HG02943 (cell line): Measurements from ENCODE around the gene STAP2.
"Not testable (repeated sequence)": the region's sequence is repeated elsewhere in the genome, so short reads cannot be mapped to it uniquely, and the experiment has no call there.

ENCODE experiments used
- ATAC-seq: cut with Tn5 transposase; IDR thresholded peaks from one replicate; pipeline ENCODE4 v1.9.1; 2021; ENCODE audit warnings: mild to moderate bottlenecking, low read depth, moderate library complexity; ENCODE audit not compliant: unreplicated experiment

Gene STAP2

DNA sequence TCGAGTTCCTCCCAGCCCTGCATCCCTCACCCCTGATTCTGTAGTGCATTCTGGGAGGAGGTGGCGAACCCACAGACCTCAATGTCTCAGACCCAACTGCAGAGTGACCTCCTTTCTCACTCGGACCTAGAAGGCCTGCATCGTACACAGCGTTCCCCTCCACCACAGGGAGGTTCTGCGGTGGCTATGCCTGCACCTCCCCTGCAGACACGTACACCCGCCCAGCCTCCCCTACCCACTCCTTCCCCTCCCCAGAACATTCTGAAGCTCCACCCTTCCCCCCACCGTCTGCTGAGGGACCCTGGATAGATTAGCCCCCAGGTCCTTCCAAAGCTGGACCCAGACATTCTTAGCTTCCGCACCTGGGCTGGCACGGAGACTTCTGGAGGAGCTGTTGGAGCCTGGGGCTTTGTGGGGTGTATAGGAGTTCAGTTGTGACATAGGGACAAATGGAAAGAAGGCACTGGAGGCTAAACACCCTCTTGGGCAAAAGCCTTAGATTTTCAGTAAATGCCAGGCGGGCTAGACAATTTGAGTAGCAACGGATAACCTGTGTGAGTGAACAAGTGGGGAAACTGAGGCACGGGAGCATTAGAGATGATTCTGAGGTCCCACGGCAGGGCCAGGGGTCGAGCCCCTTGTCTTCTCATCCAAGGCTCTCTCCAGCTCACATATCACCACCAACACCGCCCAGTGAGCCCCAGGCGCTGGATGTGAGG lies 34.6 kb downstream of the STAP2 start:
- no peak for ATAC-seq

DNA sequence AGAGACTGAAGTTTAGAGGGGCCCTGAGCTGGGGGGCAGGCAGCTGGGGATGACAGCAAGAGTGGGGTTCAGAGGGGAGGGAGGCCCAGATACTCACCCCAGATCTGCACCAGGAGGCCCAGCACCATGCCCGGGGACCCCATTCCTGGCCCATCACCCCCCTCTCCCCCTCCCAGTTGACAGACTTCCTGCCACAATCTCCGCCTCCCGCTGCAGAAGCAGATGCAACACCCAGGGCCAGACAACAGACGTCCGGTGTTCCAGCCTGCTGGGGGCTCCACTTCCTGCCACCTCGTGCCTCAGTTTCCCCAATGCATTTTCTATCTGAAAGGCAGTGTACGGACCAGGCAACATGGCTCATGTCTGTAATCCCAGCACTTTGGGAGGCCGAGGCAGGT lies 36.4 kb downstream of the STAP2 start, which contains the start of gene TMIGD2:
Gene TMIGD2, minus strand, starts transcription at position 147 of the 398 bp plus-strand sequence. Its CDS starts 4 bp downstream, at position 143.
- no peak for ATAC-seq

DNA sequence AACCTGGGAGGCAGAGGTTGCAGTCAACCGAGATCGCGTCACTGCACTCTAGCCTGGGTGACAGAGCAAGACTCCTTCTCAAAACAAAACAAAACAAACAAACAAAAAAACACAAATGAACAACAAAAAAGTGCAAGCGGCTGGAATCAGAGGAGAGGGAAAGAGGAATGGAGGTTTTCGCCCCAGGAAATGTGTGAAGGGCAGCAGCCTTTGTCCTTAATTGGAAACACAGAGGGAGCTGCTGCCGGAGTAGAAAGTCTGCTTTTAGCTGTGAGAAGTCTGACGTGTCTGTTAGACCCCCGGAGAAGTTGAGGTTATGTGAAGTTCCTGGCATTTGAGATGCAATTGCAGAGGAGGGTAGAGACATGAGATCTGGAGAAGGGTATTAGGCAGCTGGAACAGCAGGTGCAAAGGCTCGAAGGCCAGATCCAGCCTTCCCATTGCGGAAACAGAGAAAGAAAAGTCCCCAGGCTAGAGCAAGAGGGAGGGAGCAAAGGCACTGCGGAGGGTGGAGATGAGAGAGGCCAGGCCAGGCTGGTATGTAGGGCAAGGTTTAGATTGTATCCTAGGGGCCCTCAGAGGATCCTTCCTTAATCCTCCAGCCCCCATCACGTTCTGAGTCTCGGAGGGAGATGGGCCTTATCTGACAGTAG lies 36.9 kb downstream of the STAP2 start:
- ATAC-seq: no peak

DNA sequence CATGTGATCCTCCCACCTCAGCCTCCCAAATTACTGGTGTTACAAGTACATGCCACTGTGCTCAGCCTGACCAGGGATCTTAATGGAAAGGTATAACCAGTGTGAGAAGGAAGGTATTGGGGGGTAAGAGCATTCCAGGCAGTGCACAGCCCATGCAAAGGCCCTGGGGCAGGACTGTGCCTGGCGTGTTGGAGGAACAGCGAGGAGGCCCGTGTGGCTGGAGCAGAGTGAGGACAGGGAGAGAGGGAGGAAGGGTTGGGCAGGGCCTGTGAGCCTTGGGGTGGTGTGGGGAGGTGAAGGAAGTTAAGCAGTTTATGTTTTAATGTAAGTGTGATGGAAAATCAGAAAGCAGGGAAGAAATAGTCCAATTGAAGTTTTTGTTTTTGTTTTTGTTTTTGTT lies 38.0 kb downstream of the STAP2 start:
- ATAC-seq: no peak

DNA sequence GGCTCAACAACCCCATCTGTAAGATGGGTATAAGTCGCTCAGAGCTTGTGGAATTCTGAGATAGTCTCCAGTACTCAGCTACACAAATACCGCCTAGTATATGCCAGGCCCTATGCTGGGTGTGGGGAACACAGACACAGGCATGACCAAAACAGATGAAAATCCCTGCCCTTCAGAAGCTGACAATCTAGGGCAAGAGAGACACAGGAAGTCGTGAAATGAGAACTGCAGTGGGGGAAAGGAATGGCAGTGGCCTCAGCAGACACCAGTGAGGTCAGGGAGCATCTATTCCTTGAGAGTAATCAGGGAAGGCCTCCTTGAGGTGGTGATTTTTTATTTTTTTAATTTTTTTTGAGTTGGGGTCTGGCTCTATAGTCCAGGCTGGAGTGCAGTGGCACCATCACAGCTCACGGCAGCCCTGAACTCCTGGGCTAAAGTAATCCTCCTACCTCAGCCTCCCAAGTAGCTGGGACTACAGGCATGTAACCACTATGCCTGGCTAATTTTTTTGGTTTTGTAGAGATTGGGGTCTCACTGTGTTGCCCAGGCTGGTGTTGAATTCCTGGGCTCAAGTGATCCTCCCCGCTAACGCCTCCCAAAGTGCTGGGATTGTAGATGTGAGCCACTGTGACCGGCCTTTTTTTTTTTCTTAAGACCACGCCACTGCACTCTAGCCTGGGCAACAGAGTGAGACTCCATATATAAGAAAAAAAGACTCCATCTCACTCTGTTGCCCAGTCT lies 39.6 kb downstream of the STAP2 start:
- ATAC-seq: no peak

DNA sequence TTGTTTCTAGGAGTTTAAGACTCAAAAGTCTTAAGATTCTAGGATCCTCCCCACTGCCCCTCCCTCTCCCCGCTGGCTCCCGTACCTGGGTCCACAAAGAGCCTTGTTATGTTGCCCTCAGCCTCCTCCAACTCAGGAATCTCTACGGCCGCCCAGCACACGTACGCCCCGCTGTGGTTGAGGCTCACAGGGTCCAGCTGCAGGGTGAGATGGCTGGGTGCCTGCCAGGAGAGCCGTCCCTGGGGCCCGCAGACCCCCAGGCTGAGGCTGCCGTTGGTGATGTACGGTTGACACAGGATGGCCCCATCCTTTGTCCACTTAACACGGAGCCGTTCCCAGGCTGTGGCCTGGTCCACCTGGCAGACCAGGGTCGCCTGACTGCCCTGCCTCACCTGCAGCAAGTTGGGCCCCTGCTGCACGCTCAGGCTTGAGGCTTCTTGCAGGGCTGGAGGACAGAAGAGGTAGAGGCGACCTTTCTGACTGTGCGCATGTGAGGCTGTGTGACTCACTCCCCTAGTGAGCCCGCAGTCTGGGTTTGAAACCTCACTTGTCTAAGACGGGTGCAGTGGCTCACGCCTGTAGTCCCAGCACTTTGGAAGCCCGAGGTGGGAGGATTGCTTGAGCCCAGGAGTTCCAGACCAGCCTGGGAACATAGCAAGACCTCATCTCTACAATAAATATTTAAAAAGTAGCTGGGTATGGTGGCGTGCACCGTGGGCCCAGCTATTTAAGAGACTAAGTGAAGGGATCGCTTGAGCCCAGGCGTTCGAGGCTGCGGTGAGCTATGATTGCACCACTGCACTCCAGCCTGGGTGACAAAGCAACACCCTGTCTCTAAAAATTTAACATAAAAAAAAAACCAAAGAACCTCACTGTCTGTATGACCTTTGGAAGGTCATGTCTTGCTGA lies 40.5 kb downstream of the STAP2 start:
- ATAC-seq: no peak

DNA sequence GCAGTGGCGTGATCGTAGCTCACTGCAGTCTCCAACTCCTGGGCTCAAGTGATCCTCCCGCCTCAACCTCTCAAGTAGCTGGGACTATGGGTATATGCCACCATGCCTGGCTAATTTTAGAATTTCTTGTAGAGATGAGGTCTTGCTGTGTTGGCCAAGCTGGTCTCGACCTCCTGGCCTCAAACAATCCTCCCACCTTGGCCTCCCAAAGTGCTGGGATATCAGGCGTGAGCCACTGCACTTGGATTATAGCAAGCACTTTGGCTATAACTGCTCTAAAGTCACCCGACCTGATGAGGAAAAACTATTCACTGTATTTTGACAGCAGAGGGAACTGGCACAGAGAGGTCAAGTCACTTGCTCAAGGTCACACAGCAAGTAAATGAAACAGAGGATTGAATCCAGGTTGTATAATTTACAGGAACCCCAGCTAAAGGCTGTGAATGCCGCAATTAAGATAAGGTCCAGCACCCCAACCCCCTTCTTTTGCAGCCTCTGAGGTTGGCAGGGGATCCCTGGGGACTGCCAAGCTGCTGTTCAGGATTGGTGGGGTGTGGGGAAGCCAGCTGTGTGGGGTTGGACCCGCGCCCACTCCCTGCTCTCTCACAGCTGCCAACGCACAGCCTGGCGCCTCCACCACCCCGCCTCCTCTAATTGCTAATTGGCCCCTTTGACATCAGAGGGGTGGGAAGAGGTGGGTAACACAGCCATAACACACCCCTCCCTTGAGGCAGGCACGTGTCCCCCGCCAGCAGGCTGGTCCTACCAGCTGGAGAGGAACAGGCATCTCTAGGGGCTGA lies 42.5 kb downstream of the STAP2 start:
- no peak for ATAC-seq

DNA sequence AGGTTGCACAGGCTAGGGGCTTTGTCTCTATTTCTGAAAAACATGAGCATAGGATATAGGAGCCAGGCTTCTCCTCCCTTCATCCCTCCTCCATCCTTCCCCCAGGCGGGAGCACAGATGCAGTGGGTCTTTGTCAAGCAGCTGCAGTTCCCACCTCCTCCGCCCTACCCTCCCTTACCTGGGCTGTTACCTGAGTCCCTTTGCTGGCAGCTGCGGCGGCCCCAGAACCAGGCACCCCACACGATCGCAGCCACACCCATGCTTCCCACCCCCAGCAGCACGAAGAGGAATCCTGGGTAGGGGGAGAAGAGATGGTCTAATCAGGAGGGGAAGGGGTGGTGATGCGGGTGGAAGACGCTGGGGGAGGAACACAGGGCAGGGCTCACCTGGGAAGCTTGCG lies 44.2 kb downstream of the STAP2 start:
- no peak for ATAC-seq

DNA sequence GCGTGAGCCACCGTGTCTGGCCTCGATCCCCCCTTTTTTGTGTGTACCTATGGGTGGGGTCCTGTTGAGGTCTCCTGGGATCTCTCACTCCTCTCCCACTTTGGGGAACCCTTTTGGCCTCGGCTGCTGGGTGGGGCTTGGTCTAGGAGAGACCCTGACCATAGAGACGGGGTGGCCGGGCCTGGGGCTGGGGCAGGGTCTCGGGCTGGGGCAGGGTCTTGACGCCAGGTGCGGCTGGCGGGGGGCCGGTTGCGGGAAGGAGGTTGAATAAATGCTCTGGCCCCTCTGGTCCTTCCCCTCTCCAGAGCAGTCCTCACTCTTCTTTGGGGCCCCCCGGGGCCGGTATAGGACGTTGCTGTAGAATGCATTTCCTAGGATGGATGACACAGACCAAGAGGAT lies 46.1 kb downstream of the STAP2 start:
- no peak for ATAC-seq

DNA sequence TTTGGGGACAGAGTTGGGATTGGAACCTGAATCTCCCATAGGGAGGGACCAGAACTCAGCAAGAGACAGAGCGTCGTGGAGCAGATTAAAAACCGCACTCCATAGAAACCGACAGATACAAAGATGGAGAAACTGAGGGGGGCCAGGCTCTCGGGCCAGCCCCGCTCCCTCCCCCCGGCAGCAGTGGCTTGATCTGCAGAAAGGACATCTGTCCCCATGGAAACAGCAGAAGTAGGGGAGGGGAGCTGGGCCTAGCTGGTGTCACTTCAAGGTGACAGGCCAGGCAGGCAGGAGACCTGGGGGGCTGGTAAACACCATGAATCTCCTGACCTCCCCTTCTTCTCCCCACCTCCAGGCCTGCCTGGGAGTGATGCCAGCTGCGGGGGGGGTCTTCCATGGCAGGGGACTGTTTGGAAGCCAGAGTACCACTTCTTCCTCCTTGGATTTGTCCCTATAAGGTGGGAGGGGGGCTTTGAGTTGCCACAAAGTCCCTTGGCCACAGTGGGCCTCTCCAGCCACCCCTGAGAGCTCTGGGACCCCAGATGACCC lies 47.4 kb downstream of the STAP2 start:
- ATAC-seq: no peak

DNA sequence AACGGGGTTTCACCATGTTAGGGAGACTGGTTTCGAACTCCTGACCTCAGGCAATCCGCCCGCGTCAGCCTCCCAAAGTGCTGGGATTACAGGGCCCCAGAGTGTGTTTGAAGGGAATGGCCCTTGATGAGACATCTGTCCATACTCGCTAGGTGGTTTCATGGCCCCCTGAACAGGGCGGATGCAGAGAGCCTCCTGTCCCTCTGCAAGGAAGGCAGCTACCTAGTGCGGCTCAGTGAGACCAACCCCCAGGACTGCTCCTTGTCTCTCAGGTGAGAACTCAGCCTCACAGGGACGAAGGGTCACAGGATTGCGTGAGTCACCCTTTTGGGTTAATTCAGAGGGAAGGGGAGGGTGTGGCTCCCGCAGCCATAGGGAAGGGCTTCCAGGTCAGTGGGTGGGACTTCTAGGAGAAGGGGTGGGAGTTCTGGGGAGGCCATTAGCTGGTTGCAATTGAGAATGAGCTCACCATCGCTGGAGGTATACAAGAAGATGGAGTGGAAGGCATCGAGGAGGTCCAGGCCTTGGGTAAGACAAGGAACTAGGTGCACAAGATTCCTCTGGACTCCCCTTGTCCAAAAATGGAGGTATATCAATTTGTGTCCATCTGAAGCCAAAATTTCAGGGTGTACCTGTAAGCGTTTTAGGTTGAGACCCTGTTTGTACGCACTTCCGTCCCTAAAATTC lies 50.4 kb downstream of the STAP2 start:
- ATAC-seq: no peak

DNA sequence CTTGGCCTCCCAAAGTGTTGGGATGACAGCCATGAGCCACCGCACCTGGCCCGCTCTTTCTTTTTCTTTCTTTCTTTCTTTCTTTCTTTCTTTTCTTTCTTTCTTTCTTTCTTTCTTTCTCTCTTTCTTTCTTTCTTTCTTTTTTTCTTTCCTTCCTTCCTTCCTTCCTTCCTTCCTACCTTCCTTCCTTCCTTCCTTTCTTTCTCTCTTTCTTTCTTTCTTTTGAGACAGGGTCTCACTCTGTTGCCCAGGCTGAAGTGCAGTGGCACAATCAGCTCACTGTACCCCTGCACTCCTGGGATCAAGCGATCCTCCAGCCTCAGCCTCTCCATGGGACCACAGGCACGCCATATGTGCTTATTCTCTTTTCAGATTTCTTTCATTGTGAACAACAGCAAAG lies 52.5 kb downstream of the STAP2 start:
- not testable (repeated sequence) for ATAC-seq

DNA sequence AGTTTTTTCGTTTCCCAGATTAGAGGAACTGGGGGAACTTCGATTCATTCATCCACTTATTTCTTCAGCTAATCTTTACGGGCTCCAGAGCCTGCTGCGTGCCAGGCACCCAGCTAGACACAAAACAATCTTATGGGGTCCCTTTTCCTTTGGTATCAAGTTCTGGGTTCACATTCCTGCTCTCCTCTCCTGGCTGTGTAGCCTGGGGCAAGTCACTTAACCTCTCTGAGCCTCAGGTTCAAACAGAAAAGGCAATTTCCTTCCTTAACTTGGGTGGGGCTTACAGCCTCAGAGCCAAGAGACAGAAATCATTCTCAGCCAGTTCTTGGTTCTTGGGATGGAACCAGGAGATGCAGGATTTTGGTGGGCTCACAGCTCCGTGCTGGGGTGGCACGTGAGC lies 53.7 kb downstream of the STAP2 start:
- no peak for ATAC-seq

DNA sequence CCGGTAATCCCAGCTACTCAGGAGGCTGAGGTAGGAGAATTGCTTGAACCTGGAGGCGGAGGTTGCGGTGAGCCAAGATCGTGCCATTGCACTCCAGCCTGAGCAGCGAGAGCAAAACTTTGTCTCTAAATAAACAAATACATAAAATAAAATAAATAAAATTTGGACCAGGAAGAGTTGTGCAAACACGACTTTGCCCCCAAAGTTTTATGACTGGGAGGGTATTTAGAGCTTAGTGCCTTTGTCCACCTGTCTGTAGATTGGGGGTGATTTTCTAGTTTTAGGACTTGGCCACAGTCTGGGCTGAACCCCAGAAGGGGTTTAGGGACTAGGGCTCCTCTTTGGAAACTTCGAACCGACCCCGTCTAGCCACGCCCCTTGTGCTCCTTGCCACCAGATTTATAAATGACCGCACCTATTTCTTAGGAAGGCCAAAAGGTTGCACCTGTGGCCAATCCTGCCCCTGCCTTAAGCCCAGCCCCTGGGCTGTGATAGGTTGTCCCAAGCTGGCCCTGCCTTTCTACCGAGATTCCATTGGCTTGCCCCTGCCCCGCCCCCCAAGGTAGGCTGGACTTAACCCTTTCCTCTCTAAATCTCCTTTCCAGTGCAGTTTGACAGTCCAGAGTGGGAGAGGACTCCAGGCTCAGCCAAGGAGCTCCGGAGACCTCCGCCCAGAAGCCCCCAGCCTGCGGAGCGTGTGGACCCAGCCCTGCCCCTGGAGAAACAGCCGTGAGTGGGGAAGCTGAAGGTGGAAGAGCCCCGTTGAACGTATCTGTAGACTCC lies 54.3 kb downstream of the STAP2 start:
- no peak for ATAC-seq

DNA sequence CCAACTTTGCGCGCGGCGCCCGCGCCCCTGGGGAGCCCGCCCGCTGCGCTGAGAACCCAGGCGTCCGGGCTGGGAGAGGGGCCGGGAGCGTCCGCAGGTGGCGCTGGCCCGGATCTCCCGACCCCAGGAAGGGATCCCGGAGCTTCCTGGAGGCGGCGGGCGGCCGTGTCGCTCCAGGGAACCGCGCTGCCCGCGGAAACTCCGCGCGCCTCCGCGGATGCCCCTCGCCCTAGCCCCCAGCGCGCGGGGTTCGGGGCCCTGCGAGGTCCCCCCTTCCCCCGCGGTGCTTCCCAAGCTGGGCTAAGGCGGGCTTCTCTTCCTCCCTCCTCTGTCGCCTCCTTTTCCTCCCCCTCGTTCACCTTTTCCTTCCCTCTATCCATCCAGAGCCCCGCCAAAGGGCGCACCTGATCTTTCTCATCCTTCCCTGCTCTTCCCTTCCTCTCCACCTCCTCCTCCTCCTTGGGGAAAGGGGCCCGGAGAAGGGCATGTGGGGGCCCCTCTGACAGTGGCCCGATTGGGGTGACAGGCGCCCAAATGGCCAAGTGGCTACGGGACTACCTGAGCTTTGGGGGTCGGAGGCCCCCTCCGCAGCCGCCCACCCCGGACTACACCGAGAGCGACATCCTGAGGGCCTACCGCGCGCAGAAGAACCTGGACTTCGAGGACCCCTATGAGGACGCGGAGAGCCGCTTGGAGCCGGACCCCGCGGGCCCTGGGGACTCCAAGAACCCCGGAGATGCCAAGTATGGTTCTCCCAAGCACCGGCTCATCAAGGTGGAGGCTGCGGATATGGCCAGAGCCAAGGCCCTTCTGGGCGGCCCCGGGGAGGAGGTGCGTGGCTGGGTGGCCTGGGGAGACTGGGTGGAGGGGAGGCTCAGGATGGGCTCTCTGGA lies 58.9 kb downstream of the STAP2 start:
- ATAC-seq: no peak

DNA sequence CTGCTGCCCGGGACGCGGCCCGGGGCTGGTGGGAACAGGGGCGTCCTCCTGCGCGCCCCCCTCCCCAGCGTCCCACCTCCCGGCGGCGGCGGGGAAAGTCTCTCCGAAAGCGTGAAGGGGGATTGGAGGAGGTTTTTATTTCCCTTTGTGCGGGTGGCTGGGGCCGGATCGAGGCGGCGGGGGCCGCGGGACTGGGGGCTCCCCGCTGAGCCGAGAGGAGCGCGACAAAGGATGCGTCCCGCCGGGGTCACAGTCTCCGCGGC lies 59.4 kb downstream of the STAP2 start:
- ATAC-seq: no peak
